ES-I3 (cell line): ENCODE data around the gene CD59.

Experiments used
- H3K36me3 ChIP-seq: 2 replicates; pipeline ENCODE4 v1.6.1; 2013; ENCODE audit warnings: mild to moderate bottlenecking, low read length, control low read depth, moderate library complexity; ENCODE audit not compliant: insufficient read depth
- H3K4me1 ChIP-seq: 2 replicates; pipeline ENCODE4 v1.6.1; 2013; ENCODE audit warnings: mild to moderate bottlenecking, control low read depth, low read length; ENCODE audit not compliant: insufficient read depth
- H3K9ac ChIP-seq: 2 replicates; pipeline ENCODE4 v1.6.1; 2013; ENCODE audit warnings: low read depth, mild to moderate bottlenecking, low read length, moderate library complexity
- H3K9me3 ChIP-seq: 2 replicates; pipeline ENCODE4 v1.6.1; 2013; ENCODE audit warnings: mild to moderate bottlenecking, low read length, moderate library complexity; ENCODE audit not compliant: control insufficient read depth, insufficient read depth

Gene CD59

GRCh38 chr11:33736148-33736812 lies at the start of gene CD59:
Gene CD59 (minus strand): TSS chr11:33736423. CDS start chr11:33722445, 13,978 bp downstream.
- no peaks in the 10 kb centered on the region for H3K9me3 ChIP-seq
- no peaks in the 10 kb centered on the region for H3K36me3 ChIP-seq
- H3K9ac ChIP-seq: peak within 1 kb of the TSS; percentile 94
- no peaks in the 10 kb centered on the region for H3K4me1 ChIP-seq

- Histone ChIP-seq H3K4me1 (no peaks in the 10 kb centered on the region), H3K36me3 (no peaks in the 10 kb centered on the region), H3K9ac (no peak overlapping the region), H3K9me3 (no peaks in the 10 kb centered on the region)
Measured at GRCh38 chr11:33785609-33786008, 49.4 kb upstream of the CD59 start.

- Histone ChIP-seq H3K9me3 (no peaks in the 10 kb centered on the region), H3K4me1 (peaks cover 17% of the 10 kb centered on the region), H3K36me3 (no peaks in the 10 kb centered on the region), H3K9ac (no peak overlapping the region)
Measured at GRCh38 chr11:33779849-33780528, 43.8 kb upstream of the CD59 start.

GRCh38 chr11:33778675-33779074 lies 42.5 kb upstream of the CD59 start:
- Histone ChIP-seq H3K9me3 (no peaks in the 10 kb centered on the region), H3K4me1 (peaks cover 17% of the 10 kb centered on the region), H3K36me3 (no peaks in the 10 kb centered on the region), H3K9ac (no peak overlapping the region)

- Histone ChIP-seq H3K9me3 (no peaks in the 10 kb centered on the region), H3K36me3 (no peaks in the 10 kb centered on the region), H3K9ac (no peak overlapping the region), H3K4me1 (peaks cover 17% of the 10 kb centered on the region)
Measured at GRCh38 chr11:33777906-33778305, 41.7 kb upstream of the CD59 start.

- Histone ChIP-seq H3K36me3 (no peaks in the 10 kb centered on the region), H3K9ac (no peak overlapping the region), H3K9me3 (no peaks in the 10 kb centered on the region), H3K4me1 (peaks cover 17% of the 10 kb centered on the region)
Measured at GRCh38 chr11:33775832-33776470, 39.7 kb upstream of the CD59 start.

- no peaks in the 10 kb centered on the region for H3K9me3 ChIP-seq
- no peak overlapping the region for H3K9ac ChIP-seq
- peaks cover 17% of the 10 kb centered on the region for H3K4me1 ChIP-seq
- no peaks in the 10 kb centered on the region for H3K36me3 ChIP-seq
Measured at GRCh38 chr11:33775467-33775807, 39.2 kb upstream of the CD59 start.

GRCh38 chr11:33774736-33775466 lies 38.7 kb upstream of the CD59 start:
- Histone ChIP-seq H3K4me1 (peaks cover 12% of the 10 kb centered on the region), H3K9me3 (no peaks in the 10 kb centered on the region), H3K36me3 (no peaks in the 10 kb centered on the region), H3K9ac (peak overlapping the region; percentile 73)

- peaks cover 4% of the 10 kb centered on the region for H3K4me1 ChIP-seq
- no peaks in the 10 kb centered on the region for H3K36me3 ChIP-seq
- H3K9ac ChIP-seq: peak within 1 kb of the TSS; percentile 73
- no peaks in the 10 kb centered on the region for H3K9me3 ChIP-seq
Measured at GRCh38 chr11:33773987-33774735, 37.9 kb upstream of the CD59 start, which contains the start of gene FBXO3. Gene FBXO3 (minus strand): TSS chr11:33774520. CDS start chr11:33774497, 23 bp downstream.

- H3K9me3 ChIP-seq: no peaks in the 10 kb centered on the region
- no peaks in the 10 kb centered on the region for H3K36me3 ChIP-seq
- peak overlapping the region; percentile 73; the same call in 1 of the 2 replicates for H3K9ac ChIP-seq
- no peaks in the 10 kb centered on the region; the same call in 1 of the 2 replicates for H3K4me1 ChIP-seq
Measured at GRCh38 chr11:33773404-33773986, 37.3 kb upstream of the CD59 start.

- Histone ChIP-seq H3K36me3 (no peaks in the 10 kb centered on the region), H3K9ac (no peak overlapping the region), H3K9me3 (no peaks in the 10 kb centered on the region), H3K4me1 (no peaks in the 10 kb centered on the region)
Measured at GRCh38 chr11:33772870-33773269, 36.6 kb upstream of the CD59 start.

GRCh38 chr11:33772300-33772699 lies 36.1 kb upstream of the CD59 start:
- H3K4me1 ChIP-seq: no peaks in the 10 kb centered on the region
- H3K36me3 ChIP-seq: no peaks in the 10 kb centered on the region
- no peak overlapping the region for H3K9ac ChIP-seq
- H3K9me3 ChIP-seq: no peaks in the 10 kb centered on the region

- Histone ChIP-seq H3K4me1 (no peaks in the 10 kb centered on the region), H3K9ac (no peak overlapping the region), H3K9me3 (no peaks in the 10 kb centered on the region), H3K36me3 (no peaks in the 10 kb centered on the region; the same call in 1 of the 2 replicates)
Measured at GRCh38 chr11:33770236-33770635, 34.0 kb upstream of the CD59 start.
